ENCODE results near the gene ANGPTL7.
"Not testable (repeated sequence)": the region's sequence is repeated elsewhere in the genome, so short reads cannot be mapped to it uniquely, and the experiment has no call there.

ANGPTL7 gene

GRCh38 chr1:11174261-11174942 lies 14.8 kb upstream of the ANGPTL7 start:
- DNase-seq: no peak

- DNase-seq: no peak
Measured at GRCh38 chr1:11175461-11175860, 13.7 kb upstream of the ANGPTL7 start.

- no peak for DNase-seq
Measured at GRCh38 chr1:11176081-11176706, 13.0 kb upstream of the ANGPTL7 start.

GRCh38 chr1:11178021-11179015 lies 10.8 kb upstream of the ANGPTL7 start:
- no peak for DNase-seq

GRCh38 chr1:11179125-11179524 lies 10.0 kb upstream of the ANGPTL7 start:
- no peak for DNase-seq

GRCh38 chr1:11179749-11180148 lies 9.4 kb upstream of the ANGPTL7 start:
- DNase-seq: not testable (repeated sequence)

- no peak for DNase-seq
Measured at GRCh38 chr1:11180342-11180744, 8.8 kb upstream of the ANGPTL7 start.

- no peak for DNase-seq
Measured at GRCh38 chr1:11182884-11183283, 6.3 kb upstream of the ANGPTL7 start.

GRCh38 chr1:11184973-11185372 lies 4.2 kb upstream of the ANGPTL7 start:
- no peak for DNase-seq

- no peak for DNase-seq
Measured at GRCh38 chr1:11187000-11187399, 2.2 kb upstream of the ANGPTL7 start.

GRCh38 chr1:11187494-11187893 lies 1.7 kb upstream of the ANGPTL7 start:
- no peak for DNase-seq

GRCh38 chr1:11187931-11188330 lies 1.2 kb upstream of the ANGPTL7 start:
- no peak for DNase-seq

GRCh38 chr1:11188381-11188780 lies 774 bp upstream of the ANGPTL7 start:
- DNase-seq: no peak

GRCh38 chr1:11193376-11193775 lies 4.2 kb downstream of the ANGPTL7 start:
- no peak for DNase-seq

- DNase-seq: no peak
Measured at GRCh38 chr1:11194407-11195176, 5.4 kb downstream of the ANGPTL7 start.

GRCh38 chr1:11196945-11197344 lies 7.8 kb downstream of the ANGPTL7 start:
- no peak for DNase-seq

GRCh38 chr1:11197359-11197758 lies 8.2 kb downstream of the ANGPTL7 start:
- no peak for DNase-seq

GRCh38 chr1:11198257-11198656 lies 9.1 kb downstream of the ANGPTL7 start:
- no peak for DNase-seq

GRCh38 chr1:11198851-11199594 lies 9.9 kb downstream of the ANGPTL7 start:
- no peak for DNase-seq

- no peak for DNase-seq
Measured at GRCh38 chr1:11204396-11205190, 15.4 kb downstream of the ANGPTL7 start.
